Epithelial cell of esophagus (primary cell): Measurements from ENCODE around the gene RAPGEF1.
A peak's percentile ranks its signal among the peaks of the same experiment; 100 is the strongest.

Experiments used
- DNase-seq: peaks from one replicate; pipeline ENCODE4 v3.0.0; 2010; ENCODE audit warnings: low read depth
- H3K4me3 ChIP-seq: 2 replicates; pipeline ENCODE4 v1.5.1; 2011; ENCODE audit warnings: mild to moderate bottlenecking, low read length, control low read depth
- TF ChIP-seq, protein P1 (sequence below): IDR thresholded peaks from 2 replicates; pipeline ENCODE4 v1.5.1; 2011; ENCODE audit warnings: low read depth, mild to moderate bottlenecking, low read length, control low read depth, inconsistent platforms; ENCODE audit not compliant: insufficient read depth; ENCODE audit errors: missing control alignments

RAPGEF1 gene

DNA sequence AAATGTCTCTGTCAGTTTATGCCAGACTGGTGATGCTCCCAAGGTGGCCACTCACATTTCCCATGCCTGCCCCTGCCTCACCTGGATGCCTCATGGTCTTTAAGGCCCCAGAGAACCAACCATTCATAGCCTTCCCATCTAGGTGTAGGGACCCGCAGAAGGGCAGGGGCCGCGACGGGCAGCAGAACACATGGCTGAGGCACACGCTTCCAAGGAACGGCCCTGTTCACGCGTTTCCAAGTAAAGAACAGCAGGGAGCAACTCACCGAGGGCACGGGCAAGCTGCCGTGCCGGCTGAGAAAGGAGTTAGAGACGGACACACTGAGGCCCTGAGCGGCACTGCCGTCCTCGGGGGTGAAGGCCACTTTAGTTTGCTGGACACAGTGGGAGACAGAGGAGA is 121.1 kb downstream of the RAPGEF1 start:
- no peak overlapping the region for H3K4me3 ChIP-seq
- DNase-seq = no peak
- TF ChIP-seq, protein P1, sequence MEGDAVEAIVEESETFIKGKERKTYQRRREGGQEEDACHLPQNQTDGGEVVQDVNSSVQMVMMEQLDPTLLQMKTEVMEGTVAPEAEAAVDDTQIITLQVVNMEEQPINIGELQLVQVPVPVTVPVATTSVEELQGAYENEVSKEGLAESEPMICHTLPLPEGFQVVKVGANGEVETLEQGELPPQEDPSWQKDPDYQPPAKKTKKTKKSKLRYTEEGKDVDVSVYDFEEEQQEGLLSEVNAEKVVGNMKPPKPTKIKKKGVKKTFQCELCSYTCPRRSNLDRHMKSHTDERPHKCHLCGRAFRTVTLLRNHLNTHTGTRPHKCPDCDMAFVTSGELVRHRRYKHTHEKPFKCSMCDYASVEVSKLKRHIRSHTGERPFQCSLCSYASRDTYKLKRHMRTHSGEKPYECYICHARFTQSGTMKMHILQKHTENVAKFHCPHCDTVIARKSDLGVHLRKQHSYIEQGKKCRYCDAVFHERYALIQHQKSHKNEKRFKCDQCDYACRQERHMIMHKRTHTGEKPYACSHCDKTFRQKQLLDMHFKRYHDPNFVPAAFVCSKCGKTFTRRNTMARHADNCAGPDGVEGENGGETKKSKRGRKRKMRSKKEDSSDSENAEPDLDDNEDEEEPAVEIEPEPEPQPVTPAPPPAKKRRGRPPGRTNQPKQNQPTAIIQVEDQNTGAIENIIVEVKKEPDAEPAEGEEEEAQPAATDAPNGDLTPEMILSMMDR = no peak

DNA sequence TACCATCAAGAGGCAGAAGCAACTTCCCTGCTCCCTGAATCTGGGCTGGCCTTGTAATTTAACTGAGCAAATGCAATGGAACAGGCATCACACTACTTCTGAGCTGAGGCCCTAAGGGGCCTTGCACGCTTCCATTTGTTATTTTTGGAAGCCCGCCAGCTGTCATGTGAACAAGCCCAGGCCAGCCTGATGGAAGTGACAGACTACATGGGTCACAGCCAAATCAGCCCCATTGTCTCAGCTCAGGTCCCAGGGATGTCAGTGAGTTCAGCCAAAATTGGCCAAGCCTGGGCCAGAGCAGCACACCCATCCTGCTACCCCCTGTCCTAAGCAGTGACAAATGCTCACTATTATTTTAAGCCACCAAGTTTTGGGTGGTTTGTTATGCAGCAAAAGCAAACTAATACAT is 121.8 kb downstream of the RAPGEF1 start:
- no peak overlapping the region for H3K4me3 ChIP-seq
- TF ChIP-seq, protein P1 = no peak
- peak; percentile 56 for DNase-seq

DNA sequence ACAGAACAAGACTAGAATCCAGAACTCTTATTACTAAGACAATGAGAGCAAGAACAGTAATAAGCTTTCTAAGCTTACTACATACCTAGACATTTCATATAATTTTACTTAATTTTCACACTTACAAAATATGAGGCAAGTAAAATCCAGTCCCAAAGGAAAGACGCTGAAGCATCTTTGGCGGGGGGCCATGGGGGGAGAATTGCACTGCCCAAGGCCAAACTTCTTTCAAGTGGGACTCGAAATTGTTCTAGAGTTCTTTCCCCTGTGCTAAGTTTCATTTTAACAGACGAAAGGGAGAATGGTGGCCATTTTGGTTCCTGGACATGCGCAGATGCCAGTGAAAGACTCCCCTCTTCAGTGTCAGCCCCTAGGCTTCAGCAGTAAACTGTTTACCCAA is 122.3 kb downstream of the RAPGEF1 start:
- no peak overlapping the region for H3K4me3 ChIP-seq
- no peak for DNase-seq
- TF ChIP-seq, protein P1 = no peak

DNA sequence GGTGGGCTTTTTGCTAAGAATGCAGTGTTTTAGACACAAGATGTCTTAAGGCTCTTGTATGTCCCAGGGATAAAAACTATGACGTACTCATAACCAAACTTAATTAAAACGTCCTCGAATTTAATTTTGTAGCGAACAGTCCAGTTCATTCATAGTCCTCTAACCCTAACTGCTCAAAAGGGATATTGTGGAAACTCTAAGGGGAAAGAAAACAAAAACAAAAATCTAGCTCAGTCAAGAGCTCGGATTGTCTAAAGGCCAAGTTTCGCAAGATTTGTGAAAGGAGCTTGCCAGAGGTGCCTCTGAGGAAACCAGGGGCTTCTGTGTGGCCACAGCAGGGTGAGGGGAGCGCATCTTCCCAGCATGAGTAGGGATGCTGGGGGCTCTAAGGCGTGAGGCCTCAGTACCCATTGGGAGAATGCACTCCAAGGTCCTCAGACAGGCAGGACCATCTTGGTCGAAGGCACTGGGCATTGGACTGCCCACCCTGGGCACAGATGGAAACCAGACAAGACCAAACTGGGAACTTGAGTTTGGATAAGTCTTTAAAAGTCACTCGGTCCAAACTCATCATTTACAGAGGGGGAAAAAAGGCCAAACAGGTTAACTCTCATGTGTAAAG is 122.8 kb downstream of the RAPGEF1 start:
- no peak for DNase-seq
- H3K4me3 ChIP-seq = no peak overlapping the region
- TF ChIP-seq, protein P1 = no peak

DNA sequence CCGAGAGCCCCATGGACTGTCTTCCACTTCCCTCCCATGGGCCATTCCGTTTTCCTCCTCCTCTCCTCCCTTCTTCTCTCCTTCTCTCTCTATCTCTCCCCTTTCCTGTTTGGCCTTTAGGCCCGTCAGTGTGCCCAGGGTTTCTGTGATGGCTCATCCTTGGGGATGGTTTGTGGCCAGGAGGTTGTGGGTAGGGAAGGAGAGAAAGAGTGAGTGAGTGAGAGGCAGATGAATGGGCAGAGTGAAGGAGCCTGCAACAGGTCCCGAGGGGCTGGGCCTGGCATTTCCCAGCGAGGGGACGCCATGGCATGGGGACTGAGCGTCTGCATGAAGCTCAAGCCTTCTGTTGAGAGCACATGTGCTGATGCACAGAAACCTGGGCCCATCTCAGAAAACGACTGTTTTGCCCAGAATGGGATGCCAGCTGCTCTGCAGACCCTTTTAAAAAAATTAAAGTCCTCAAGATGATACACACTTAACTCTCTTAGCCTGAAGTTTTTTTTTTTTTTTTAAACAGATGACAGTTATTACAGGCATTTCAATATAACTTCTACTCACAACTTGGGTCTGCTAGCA is 125.4 kb downstream of the RAPGEF1 start:
- TF ChIP-seq, protein P1 = no peak
- DNase-seq = no peak
- H3K4me3 ChIP-seq = no peak overlapping the region

DNA sequence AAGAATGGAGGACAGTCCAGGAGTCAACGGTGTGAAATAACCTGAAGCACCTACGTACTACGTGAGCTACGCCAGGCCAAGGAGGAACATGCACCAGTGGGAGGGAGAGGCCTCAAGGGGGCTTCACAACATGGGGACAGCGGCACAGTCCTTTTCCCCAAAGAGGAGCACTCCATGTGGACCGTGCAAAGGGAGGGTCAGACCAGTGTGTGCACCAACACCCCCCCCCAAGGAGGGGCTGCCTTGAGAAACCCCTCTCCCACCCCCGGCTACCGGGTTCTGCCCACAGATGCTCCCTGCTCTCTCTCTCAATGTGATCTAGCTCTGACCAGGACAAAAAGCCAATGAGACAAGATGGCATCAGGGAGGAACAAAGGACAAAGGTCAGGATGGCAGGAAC is 126.0 kb downstream of the RAPGEF1 start:
- no peak overlapping the region for H3K4me3 ChIP-seq
- DNase-seq = no peak
- TF ChIP-seq, protein P1 = no peak

DNA sequence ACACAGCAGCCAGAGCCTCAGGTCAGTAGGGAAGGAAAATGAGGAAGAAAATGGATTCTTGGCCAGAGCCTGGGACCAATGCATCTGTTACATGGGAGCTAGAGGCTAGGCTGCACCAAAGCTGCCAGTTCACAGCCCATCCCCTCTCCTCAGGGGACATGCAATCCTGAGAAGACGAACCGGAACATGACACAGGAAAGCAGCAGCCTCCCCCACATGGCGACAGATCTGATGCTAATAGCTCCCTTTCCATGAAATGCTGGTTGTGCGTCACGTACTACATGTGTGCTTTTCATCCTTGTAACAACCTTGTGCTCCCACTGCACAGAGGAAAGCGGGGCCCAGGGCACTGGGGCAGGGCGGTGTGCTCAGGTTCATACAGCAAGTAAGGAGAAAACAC is 127.0 kb downstream of the RAPGEF1 start:
- DNase-seq = no peak
- TF ChIP-seq, protein P1 = no peak
- no peak overlapping the region for H3K4me3 ChIP-seq
